ENCODE data around the gene NAA80. TPM values are rescaled to one million over a fixed set of nuclear protein-coding genes. Genes with fewer than 3 reads are reported as not detected.

The NAA80 gene
- total and polyA plus RNA-seq, 2 of the 13 experiments (the other 11 are each of a cell fraction or from before 2014, with no cell fraction given): 3.4 to 8.7 TPM

- no peak for TF ChIP-seq HIVEP1 (CRISPR knock-in tag; IDR thresholded peaks at IDR 0.05)
- no peak for TF ChIP-seq ZMYM2 (CRISPR knock-in tag; IDR thresholded peaks at IDR 0.05)
- TF ChIP-seq ZNF143 (CRISPR knock-in tag; IDR thresholded peaks at IDR 0.05): no peak
- no peak for TF ChIP-seq NFYB (CRISPR knock-in tag; IDR thresholded peaks at IDR 0.05)
- TF ChIP-seq PCBP1 (IDR thresholded peaks at IDR 0.05; ENCODE audit: borderline replicate concordance, low read depth, low read length): no peak
- TF ChIP-seq, protein P1, sequence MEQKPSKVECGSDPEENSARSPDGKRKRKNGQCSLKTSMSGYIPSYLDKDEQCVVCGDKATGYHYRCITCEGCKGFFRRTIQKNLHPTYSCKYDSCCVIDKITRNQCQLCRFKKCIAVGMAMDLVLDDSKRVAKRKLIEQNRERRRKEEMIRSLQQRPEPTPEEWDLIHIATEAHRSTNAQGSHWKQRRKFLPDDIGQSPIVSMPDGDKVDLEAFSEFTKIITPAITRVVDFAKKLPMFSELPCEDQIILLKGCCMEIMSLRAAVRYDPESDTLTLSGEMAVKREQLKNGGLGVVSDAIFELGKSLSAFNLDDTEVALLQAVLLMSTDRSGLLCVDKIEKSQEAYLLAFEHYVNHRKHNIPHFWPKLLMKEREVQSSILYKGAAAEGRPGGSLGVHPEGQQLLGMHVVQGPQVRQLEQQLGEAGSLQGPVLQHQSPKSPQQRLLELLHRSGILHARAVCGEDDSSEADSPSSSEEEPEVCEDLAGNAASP (CRISPR knock-in tag; IDR thresholded peaks at IDR 0.05; ENCODE audit: borderline replicate concordance): no peak
- no peak for TF ChIP-seq PAX8 (CRISPR knock-in tag; IDR thresholded peaks at IDR 0.05; ENCODE audit: borderline replicate concordance)
- no peak for TF ChIP-seq TRIM22 (IDR thresholded peaks at IDR 0.05)
- no peak for TF ChIP-seq ZNF121 (CRISPR knock-in tag; IDR thresholded peaks at IDR 0.05)
- no peak for TF ChIP-seq ZNF431 (CRISPR knock-in tag; IDR thresholded peaks at IDR 0.05; ENCODE audit: borderline replicate concordance, low read depth)
- TF ChIP-seq, protein P2, sequence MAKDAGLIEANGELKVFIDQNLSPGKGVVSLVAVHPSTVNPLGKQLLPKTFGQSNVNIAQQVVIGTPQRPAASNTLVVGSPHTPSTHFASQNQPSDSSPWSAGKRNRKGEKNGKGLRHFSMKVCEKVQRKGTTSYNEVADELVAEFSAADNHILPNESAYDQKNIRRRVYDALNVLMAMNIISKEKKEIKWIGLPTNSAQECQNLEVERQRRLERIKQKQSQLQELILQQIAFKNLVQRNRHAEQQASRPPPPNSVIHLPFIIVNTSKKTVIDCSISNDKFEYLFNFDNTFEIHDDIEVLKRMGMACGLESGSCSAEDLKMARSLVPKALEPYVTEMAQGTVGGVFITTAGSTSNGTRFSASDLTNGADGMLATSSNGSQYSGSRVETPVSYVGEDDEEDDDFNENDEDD (CRISPR knock-in tag; IDR thresholded peaks at IDR 0.05; ENCODE audit: borderline replicate concordance): 0 out of 2 replicates have a peak, but pooled peaks have one; percentile 6
- TF ChIP-seq CREB3 (CRISPR knock-in tag; IDR thresholded peaks at IDR 0.05): no peak
- TF ChIP-seq, protein P3, sequence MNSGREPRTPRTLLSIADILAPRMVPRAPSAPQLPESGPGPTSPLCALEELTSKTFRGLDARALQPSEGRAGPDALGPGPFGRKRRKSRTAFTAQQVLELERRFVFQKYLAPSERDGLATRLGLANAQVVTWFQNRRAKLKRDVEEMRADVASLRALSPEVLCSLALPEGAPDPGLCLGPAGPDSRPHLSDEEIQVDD (CRISPR knock-in tag; IDR thresholded peaks at IDR 0.05; ENCODE audit: borderline replicate concordance): no peak
- no peak for TF ChIP-seq ZBTB21 (CRISPR knock-in tag; IDR thresholded peaks at IDR 0.05)
- no peak for TF ChIP-seq ZNF460 (CRISPR knock-in tag; IDR thresholded peaks at IDR 0.05; ENCODE audit: borderline replicate concordance)
- TF ChIP-seq ZNF264 (CRISPR knock-in tag; IDR thresholded peaks at IDR 0.05): no peak
- no peak for TF ChIP-seq ZEB1 (IDR thresholded peaks at IDR 0.05; ENCODE audit: insufficient replicate concordance, low read depth)
- TF ChIP-seq GPBP1L1 (CRISPR knock-in tag; IDR thresholded peaks at IDR 0.05): no peak
- peak; percentile 1; the same call in 1 of the 2 replicates for TF ChIP-seq RBFOX2 (IDR thresholded peaks at IDR 0.05; ENCODE audit: low read depth, low read length)
- 0 out of 2 replicates have a peak, but pooled peaks have one; percentile 17 for TF ChIP-seq ZNF776 (CRISPR knock-in tag; IDR thresholded peaks at IDR 0.05)
- no peak for TF ChIP-seq MIER3 (CRISPR knock-in tag; IDR thresholded peaks at IDR 0.05; ENCODE audit: borderline replicate concordance)
- no peak for TF ChIP-seq ZNF576 (CRISPR knock-in tag; IDR thresholded peaks at IDR 0.05)
- no peak for TF ChIP-seq SATB2 (CRISPR knock-in tag; IDR thresholded peaks at IDR 0.05)
- TF ChIP-seq CHCHD3 (CRISPR knock-in tag; IDR thresholded peaks at IDR 0.05): 0 out of 2 replicates have a peak, but pooled peaks have one; percentile 41
- peak; percentile 5; the same call in 1 of the 2 replicates for TF ChIP-seq KDM5B (CRISPR knock-in tag; IDR thresholded peaks at IDR 0.05; ENCODE audit: borderline replicate concordance)
Observed at GRCh38 chr3:50269460-50269859, 29.7 kb downstream of the NAA80 start (continued).
